DND-41 (cell line): ENCODE results near the gene CABP1.

Experiments
- CTCF ChIP-seq: IDR thresholded peaks from 2 replicates; pipeline ENCODE4 v1.5.1; 2012; ENCODE audit warnings: borderline replicate concordance, low read length, moderate library complexity, mild to moderate bottlenecking; ENCODE audit not compliant: poor library complexity, severe bottlenecking; ENCODE audit errors: extremely low read depth
- EZH2 ChIP-seq: IDR thresholded peaks from 3 replicates; pipeline ENCODE4 v1.6.1; 2012; ENCODE audit warnings: borderline replicate concordance, low read depth, mild to moderate bottlenecking, moderate library complexity, low read length, inconsistent platforms; ENCODE audit not compliant: severe bottlenecking

- no peak for TF ChIP-seq CTCF
- TF ChIP-seq EZH2 = no peak
These were observed 5.6 kb downstream of the CABP1 start for GRCh38 chr12:120646044-120646443.
